HL-60/S4 (cell line): ENCODE results near the gene GLYATL3.

Experiments used
- in situ Hi-C: fragments of 300-500 bp; cut with MboI; formaldehyde crosslinking; loops from 2 replicates; pipeline ENCODE4 v1.14.3; 2022; ENCODE audit warnings: low sequenced_read_pairs

GLYATL3 gene

GRCh38 chr6:49543087-49543858 lies 43.5 kb downstream of the GLYATL3 start:
- in situ Hi-C loops, result no loop called here

GRCh38 chr6:49546331-49546730 lies 46.6 kb downstream of the GLYATL3 start:
- in situ Hi-C loops, result no loop called here

DNA sequence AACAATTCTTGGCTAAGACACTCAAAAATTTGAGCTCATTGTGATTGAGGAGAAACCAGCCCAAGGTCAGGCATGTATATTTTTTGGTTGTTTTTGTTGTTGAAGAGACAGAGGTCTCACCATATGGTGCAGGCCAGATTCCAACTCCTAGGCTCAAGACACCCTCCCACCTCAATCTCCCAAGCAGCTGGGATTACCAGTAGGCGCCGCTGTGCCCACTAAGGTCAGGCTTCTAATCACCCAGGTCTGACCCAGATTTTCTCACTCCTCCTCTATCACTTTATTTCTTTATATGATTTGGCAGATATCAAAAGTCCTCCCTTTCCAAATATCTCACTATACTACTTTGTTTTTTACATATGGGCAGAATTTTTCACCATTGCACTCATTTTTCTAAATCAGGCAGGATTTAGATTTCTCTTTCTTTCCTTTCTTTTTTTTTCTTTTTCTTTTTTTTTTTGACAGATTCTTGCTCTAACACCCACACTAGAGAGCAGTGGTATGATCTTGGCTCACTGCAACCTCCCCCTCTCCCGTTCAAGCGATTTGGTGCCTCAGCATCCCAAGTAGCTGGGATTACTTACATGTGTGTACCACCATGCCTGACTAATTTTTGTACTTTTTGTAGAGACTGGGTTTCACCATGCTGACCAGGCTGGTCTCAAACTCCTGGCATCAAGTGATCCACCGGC lies 49.0 kb downstream of the GLYATL3 start:
- in situ Hi-C loops, result no loop called here

GRCh38 chr6:49549691-49550491 lies 50.2 kb downstream of the GLYATL3 start:
- in situ Hi-C loops, result no loop called here

DNA sequence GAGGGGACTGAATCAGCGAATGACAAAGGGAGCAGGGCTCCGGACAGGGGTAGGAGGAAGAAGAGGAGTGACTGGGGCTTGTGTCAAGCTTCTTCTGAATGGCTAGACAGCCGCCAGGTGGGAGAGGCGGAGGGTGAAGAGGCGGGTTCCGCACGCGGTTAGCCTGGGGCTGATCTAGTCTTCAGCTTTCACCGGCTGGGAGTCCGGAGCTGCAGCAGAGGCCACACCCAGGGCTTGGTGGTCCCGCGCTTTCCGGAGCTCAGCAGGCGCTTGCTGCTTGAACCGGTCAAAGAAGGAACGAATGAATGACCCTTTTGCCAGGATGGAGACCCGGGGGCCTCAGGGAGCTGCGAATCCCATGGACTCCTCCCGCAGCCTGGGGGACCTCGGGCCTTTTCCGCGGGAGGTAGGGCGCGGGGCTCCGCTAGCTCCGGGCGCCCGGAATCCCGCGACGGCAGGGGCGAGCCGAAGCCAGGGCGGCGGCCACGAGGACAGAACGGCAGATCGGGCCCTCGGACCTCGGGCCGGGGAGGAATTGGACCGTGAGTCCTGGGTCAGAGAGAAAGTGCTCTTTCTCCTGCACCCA lies 50.9 kb downstream of the GLYATL3 start, which contains the start of gene C6orf141:
TSS of gene C6orf141 (plus strand) at position 177 of the 586 bp plus-strand sequence. CDS start at position 302, 125 bp downstream.
- in situ Hi-C loops, result no loop called here

GRCh38 chr6:49551078-49551865 lies 51.5 kb downstream of the GLYATL3 start:
- in situ Hi-C loops, result no loop called here

- in situ Hi-C loops, result no loop called here
Observed at GRCh38 chr6:49551866-49552129, 52.1 kb downstream of the GLYATL3 start.

- in situ Hi-C loops, result no loop called here
Observed at GRCh38 chr6:49552596-49552995, 52.9 kb downstream of the GLYATL3 start.

DNA sequence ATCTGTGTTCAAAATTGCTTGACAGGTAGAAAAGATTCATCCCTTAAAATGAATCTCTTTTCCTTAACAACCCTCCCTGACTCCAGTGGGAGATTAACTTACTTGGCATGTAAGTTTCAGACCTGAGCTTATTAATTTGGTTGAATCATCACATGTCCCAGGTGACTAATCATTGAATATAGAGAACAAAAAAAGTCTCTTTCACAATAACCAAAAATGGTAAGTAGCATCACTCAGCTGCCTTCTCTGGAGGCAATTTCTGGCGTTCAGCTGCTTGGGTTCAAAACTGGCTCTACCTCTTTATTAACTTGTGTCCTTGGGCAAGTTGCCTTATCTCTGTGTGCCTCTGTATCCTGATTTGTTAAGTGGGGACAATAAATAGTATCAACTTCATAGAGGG lies 53.7 kb downstream of the GLYATL3 start:
- in situ Hi-C loops, result no loop called here

DNA sequence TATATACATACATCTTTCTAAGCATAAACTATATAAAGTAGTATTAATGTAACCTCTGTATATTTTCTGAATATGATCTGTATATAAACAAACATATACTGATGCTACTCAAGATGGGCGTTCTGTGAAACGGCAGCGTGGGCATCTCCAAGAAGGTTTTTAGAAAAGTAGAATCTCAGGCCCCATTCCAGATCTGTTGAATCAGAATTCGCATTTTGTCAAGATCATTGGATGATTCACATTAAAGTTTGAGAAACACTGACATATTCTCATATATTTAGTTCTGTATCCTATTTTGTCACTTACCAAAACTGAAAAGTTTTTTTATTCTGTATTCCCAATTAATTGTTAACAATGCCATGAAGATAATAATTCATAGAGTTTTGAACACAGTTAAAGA lies 56.2 kb downstream of the GLYATL3 start:
- in situ Hi-C loops, result no loop called here

DNA sequence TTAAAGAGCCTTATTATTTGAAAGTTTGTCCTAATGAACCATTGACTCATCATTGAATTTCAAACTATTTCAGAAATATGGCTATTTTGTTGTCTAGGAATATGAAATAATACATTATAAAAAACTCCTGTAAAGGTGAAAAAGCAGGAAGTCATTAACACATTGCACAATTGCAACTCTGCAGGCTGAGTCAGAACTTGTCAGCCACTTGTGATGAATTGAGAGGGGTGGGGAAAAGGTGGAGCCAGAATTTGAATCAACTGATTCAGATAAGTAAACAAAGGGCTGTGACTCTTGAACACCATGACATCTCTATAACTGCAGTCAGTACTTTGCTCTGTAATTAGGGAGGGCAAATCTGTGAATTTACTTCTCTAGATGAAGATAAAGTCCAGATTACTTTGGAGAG lies 56.7 kb downstream of the GLYATL3 start:
- in situ Hi-C loops, result no loop called here

- in situ Hi-C loops, result no loop called here
Observed at GRCh38 chr6:49557177-49557576, 57.5 kb downstream of the GLYATL3 start.

DNA sequence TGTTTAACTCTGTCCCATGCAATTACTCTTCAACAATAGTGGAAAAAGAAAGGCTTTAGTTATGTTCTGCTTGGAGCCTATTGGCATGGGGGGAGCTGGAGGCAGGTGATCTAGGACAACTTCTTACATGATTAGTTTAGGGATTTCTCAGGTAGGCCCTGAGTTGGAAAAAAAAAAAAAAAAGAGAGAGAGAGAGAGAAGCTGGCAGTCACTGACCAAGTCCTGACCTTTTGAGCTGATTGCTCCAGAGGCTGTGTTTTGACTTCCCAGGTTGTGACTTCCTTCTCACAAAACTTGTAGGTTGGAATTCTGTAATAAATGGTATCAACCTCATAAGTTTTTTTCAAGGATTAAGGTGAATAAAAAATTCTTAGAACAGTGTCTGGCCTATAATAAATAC lies 58.5 kb downstream of the GLYATL3 start:
- in situ Hi-C loops, result no loop called here

GRCh38 chr6:49563006-49563886 lies 63.5 kb downstream of the GLYATL3 start:
- in situ Hi-C loops, result no loop called here

- in situ Hi-C loops, result no loop called here
Observed at GRCh38 chr6:49564552-49564951, 64.8 kb downstream of the GLYATL3 start.

GRCh38 chr6:49565261-49565660 lies 65.5 kb downstream of the GLYATL3 start:
- in situ Hi-C loops, result no loop called here

DNA sequence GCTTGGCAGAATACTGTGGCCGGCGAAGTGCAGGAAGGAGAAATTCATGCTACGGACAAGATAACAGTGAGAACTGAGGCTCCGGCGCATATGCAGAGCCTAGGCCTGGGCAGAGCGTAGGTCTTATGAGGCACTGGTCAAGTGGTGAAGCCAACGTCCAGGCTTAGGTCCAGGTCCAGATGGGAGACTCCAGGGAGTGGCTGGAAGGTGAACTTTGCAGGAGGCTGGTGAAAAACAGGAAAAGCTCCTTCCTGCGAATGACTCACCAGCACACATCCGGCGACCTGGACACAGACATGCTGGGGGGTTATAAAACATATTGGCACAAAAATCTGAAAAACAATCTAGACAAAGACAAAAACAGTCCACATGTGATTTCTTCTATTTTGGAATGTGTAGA lies 66.1 kb downstream of the GLYATL3 start:
- in situ Hi-C loops, result no loop called here

DNA sequence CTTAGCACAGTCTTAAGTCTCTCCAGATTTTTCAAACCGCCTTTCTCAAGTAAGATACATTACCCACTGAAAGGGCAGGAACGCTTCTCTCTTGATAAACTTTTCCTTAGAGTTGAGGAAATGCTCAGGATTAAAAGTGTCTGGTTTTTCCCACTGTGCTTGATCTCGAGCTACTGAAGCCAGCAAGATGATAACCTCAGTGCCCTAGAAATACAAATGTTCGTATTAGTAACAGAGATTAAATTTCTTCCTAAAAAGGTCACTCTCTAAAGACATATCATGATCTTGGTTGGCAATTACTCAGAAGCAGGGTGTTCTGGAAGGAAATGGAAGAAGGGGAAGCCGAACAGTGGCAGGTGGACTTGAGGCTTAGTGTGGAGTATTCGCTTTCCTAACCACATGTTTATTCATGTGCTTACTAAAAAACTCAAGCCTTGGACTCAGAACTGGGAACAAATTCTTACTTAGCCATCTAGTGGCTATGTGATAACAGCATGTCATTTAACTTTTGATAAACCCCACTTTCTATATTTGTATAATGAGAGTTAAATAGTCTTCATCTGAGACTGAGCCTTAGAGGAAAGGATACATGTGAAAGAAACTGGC lies 70.9 kb downstream of the GLYATL3 start:
- in situ Hi-C loops, result no loop called here

DNA sequence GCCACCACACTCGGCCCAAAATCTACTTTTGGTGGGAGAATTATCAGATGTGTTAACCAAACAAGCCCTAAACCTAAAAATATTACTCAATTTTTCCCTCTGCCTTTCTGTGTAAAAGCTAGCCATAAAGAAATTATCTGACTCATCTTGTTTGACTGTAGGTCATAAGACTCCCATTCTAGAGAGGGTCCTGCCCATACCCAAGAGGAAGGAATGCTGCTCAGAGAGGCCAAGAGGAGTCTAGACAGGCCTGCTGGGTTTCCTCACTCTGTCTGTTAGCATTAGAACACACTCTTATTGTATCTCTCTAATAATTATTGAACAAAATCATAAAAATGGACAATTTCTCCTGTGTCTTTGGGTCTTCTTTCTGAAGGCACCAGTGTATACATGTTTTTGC lies 76.9 kb downstream of the GLYATL3 start:
- in situ Hi-C loops, result no loop called here
